Ovary (tissue), 9 donors: ENCODE results near the gene ISOC1. TPM values are rescaled to one million over a fixed set of nuclear protein-coding genes. Genes with fewer than 3 reads are reported as not detected.

Source experiments
- DNase-seq, 5 donors: peaks; one replicate each; pipeline ENCODE4 v3.0.0-alpha.2; 2019 to 2020
- H3K27ac ChIP-seq, 2 donors: fragments of 200-600 bp; one replicate each; pipeline versions ENCODE4 v1.5.1 to v1.8.0; 2019 to 2022
- H3K27me3 ChIP-seq: fragments of 200-600 bp; one replicate; pipeline ENCODE4 v1.8.0; 2022
- H3K36me3 ChIP-seq: fragments of 200-600 bp; sonication (generic); one replicate; pipeline ENCODE4 v1.5.1; 2019
- H3K4me1 ChIP-seq: one replicate; pipeline ENCODE4 v1.8.1; 2013; ENCODE audit warnings: mild to moderate bottlenecking, moderate library complexity; ENCODE audit not compliant: insufficient read depth
- H3K4me3 ChIP-seq: fragments of 200-600 bp; sonication (generic); one replicate; pipeline ENCODE4 v1.5.1; 2017
- H3K9me3 ChIP-seq, 2 donors: fragments of 200-600 bp in 1 of 2; sonication (generic) in 1 of 2; one replicate each; pipeline versions ENCODE4 v1.5.1 to v1.8.1; 2013 to 2019; ENCODE audit warnings: mild to moderate bottlenecking in 1 of 2, moderate library complexity in 1 of 2
- CTCF ChIP-seq, 3 donors: fragments of 450-650 bp in 2 of 3; fragments of 200-600 bp in 1 of 3; IDR thresholded peaks; one replicate each; pipeline versions ENCODE4 v1.5.1 to v1.8.0; 2016 to 2022; ENCODE audit warnings: antibody characterized with exemption in 3 of 3, mild to moderate bottlenecking in 1 of 3
- EP300 ChIP-seq: sonication (generic); formaldehyde crosslinking; IDR thresholded peaks from one replicate; pipeline ENCODE4 v1.6.1; 2017; ENCODE audit warnings: antibody characterized with exemption
- POLR2A ChIP-seq: fragments of 450-650 bp; IDR thresholded peaks from one replicate; pipeline ENCODE4 v1.6.1; 2017; ENCODE audit warnings: antibody characterized with exemption, mild to moderate bottlenecking, moderate library complexity
- WGBS, 3 donors: extraction: QIAGEN DNeasy Blood & Tissue Kit in 1 of 3; methylation state at CpG; one replicate each; pipeline versions ENCODE4 v1.1.5 to v1.1.7; 2013 to 2017; 5-methylcytosine and 5-hydroxymethylcytosine counted together
- intact Hi-C, 4 donors: fragments of 100-400 bp; cut with DNase I; formaldehyde crosslinking; loops; one replicate each; pipeline versions ENCODE4 v1.11.0 to v1.15.1; 2022 to 2023
- polyA plus RNA-seq, 2 donors: library from polyadenylated mRNA; stranded (reverse); fragments of 200-250 nt in 1 of 2; fragments of 350-450 nt in 1 of 2; fragmentation: Illumina TruSeq in 1 of 2; extraction: RNeasy Lipid Tissue Mini Kit (QIAGEN cat#74804) in 1 of 2; gene quantifications; one replicate each; pipeline ENCODE4 v1.2.3, GENCODE V29; 2013 to 2014
- total RNA-seq, 7 donors: library from RNA; depleted of rRNA in 2 of 7; stranded (reverse); fragments of >200 nt in 2 of 7; fragmentation: NEBNext Ultra II Directional in 3 of 7; extraction: Animal tissue kit (Norgen Biotek cat#: 25700) in 3 of 7; gene quantifications; one replicate each; pipeline versions ENCODE4 v1.1.0 to v1.2.4, GENCODE V29; 2016 to 2023
- donor health status: DM: no; HTN: no; CAD: no; lungs with moderate emphysema.
- donor health status: DM: no; HTN: no; CAD: no.
- donor health status: Bipolar disorder and iron deficiency.
- donor health status: DM: yes; HTN: yes; CAD: no.
- donor health status: DM: no; HTN: no; CAD: no.
- donor health status: DM: yes; HTN: yes; CAD: no.

Gene ISOC1
- total and polyA plus RNA-seq, 9 donors: 19.1 to 98.0 (median 27.3) TPM

GRCh38 chr5:129073111-129073510 lies 21.4 kb upstream of the ISOC1 start:
- WGBS, 3 donors: 13 to 31% (median 19%) methylated on average over 3 of the region's 3 CpGs
- TF ChIP-seq EP300 (no peak), POLR2A (no peak), CTCF (IDR thresholded peaks at IDR 0.05) (no peak)
- Histone ChIP-seq H3K9me3 (no peaks in the 10 kb centered on the region), H3K36me3 (no peaks in the 10 kb centered on the region), H3K27ac (no peak overlapping the region), H3K27me3 (no peaks in the 10 kb centered on the region), H3K4me1 (no peaks in the 10 kb centered on the region), H3K4me3 (no peak overlapping the region)
- DNase-seq: no peak
- intact Hi-C loops: no loop called here

- Histone ChIP-seq H3K4me1 (no peaks in the 10 kb centered on the region), H3K36me3 (no peaks in the 10 kb centered on the region), H3K4me3 (no peak overlapping the region), H3K27me3 (no peaks in the 10 kb centered on the region), H3K9me3 (no peaks in the 10 kb centered on the region), H3K27ac (no peak overlapping the region)
- intact Hi-C loops: no loop called here
- DNase-seq: no peak
- TF ChIP-seq EP300: no peak
- no peak for TF ChIP-seq POLR2A
- WGBS, 3 donors: 79 to 89% (median 80%) methylated on average over 4 of the region's 4 CpGs
Measured at GRCh38 chr5:129074903-129075302, 19.6 kb upstream of the ISOC1 start.

GRCh38 chr5:129077433-129078075 lies 17.0 kb upstream of the ISOC1 start:
- Histone ChIP-seq H3K4me3 (no peak overlapping the region), H3K9me3 (no peaks in the 10 kb centered on the region), H3K27ac (no peak overlapping the region), H3K36me3 (no peaks in the 10 kb centered on the region), H3K27me3 (no peaks in the 10 kb centered on the region), H3K4me1 (no peaks in the 10 kb centered on the region)
- WGBS, 3 donors: 64 to 65% (median 64%) methylated on average over 3 of the region's 3 CpGs
- DNase-seq: no peak
- intact Hi-C loops: no loop called here
- TF ChIP-seq EP300 (no peak), POLR2A (no peak), CTCF (IDR thresholded peaks at IDR 0.05) (no peak)

- WGBS, 3 donors: 64 to 71% (median 67%) methylated on average over 1 of the region's 1 CpG
- Histone ChIP-seq H3K27me3 (no peaks in the 10 kb centered on the region), H3K4me1 (no peaks in the 10 kb centered on the region), H3K4me3 (no peak overlapping the region), H3K36me3 (no peaks in the 10 kb centered on the region), H3K9me3 (no peaks in the 10 kb centered on the region), H3K27ac (no peak overlapping the region)
- TF ChIP-seq EP300: no peak
- no peak for TF ChIP-seq CTCF (IDR thresholded peaks at IDR 0.05)
- TF ChIP-seq POLR2A: no peak
- DNase-seq: no peak
- intact Hi-C loops: no loop called here
Measured at GRCh38 chr5:129078247-129078646, 16.3 kb upstream of the ISOC1 start.

DNA sequence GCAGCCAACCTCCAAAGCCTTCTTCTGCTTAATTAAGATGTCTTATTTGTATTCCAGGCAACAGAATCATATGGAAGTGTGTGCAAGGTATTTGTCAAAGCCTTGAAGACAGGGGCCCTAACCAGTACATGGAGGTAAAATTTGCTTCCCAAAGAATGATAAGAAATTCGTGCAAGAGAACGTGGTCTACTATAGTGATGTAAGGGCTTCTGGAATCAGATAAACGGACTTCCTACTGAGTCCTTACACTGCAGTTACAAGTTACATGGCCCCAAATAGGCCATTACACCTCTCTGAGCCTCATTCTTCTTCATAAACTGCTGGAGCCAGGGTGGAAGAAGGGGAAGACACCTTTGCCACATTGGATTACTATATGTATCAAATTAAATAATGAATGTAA lies 15.9 kb upstream of the ISOC1 start:
- H3K9me3 ChIP-seq: no peaks in the 10 kb centered on the region
- no peaks in the 10 kb centered on the region for H3K4me1 ChIP-seq
- 73 to 88% (median 85%) methylated on average over 3 of the region's 3 CpGs for WGBS, 3 donors
- intact Hi-C loops: no loop called here
- no peak for DNase-seq
- TF ChIP-seq EP300 (no peak), POLR2A (no peak), CTCF (IDR thresholded peaks at IDR 0.05) (no peak)
- no peaks in the 10 kb centered on the region for H3K27me3 ChIP-seq
- H3K4me3 ChIP-seq: no peak overlapping the region
- H3K36me3 ChIP-seq: no peaks in the 10 kb centered on the region
- H3K27ac ChIP-seq: no peak overlapping the region
